Sigmoid colon (tissue), 4 donors: ENCODE measurements around the gene RPL37A.

ENCODE experiments used
- CTCF ChIP-seq, 4 experiments: fragments of 450-650 bp in 3 of 4; fragments of 200-600 bp in 1 of 4; IDR thresholded peaks; one replicate each; pipeline ENCODE4 v1.5.1; 2016 to 2019; ENCODE audit warnings: antibody characterized with exemption in 4 of 4, mild to moderate bottlenecking in 3 of 4, moderate library complexity in 2 of 4
- EP300 ChIP-seq, 4 donors: sonication (generic); formaldehyde crosslinking; IDR thresholded peaks; one replicate each; pipeline ENCODE4 v1.6.1; 2017; ENCODE audit warnings: antibody characterized with exemption in 4 of 4
- POLR2A ChIP-seq, 2 donors: fragments of 450-650 bp; IDR thresholded peaks; one replicate each; pipeline ENCODE4 v1.6.1; 2016; ENCODE audit warnings: antibody characterized with exemption in 2 of 2, mild to moderate bottlenecking in 2 of 2, moderate library complexity in 2 of 2
- POLR2AphosphoS5 ChIP-seq, 4 donors: sonication (generic); formaldehyde crosslinking; IDR thresholded peaks; one replicate each; pipeline ENCODE4 v1.6.1; 2017; ENCODE audit warnings: antibody characterized with exemption in 4 of 4

- no peak for TF ChIP-seq EP300 (IDR thresholded peaks at IDR 0.05)
- TF ChIP-seq CTCF (IDR thresholded peaks at IDR 0.05): no peak
- no peak for TF ChIP-seq POLR2AphosphoS5 (IDR thresholded peaks at IDR 0.05)
- no peak for TF ChIP-seq POLR2A (IDR thresholded peaks at IDR 0.05)
Observed at GRCh38 chr2:216453955-216454614, 44.6 kb upstream of the RPL37A start.
